ENCODE results near the gene FOLR1.
"Not testable (repeated sequence)": the region's sequence is repeated elsewhere in the genome, so short reads cannot be mapped to it uniquely, and the experiment has no call there.

The FOLR1 gene

DNA sequence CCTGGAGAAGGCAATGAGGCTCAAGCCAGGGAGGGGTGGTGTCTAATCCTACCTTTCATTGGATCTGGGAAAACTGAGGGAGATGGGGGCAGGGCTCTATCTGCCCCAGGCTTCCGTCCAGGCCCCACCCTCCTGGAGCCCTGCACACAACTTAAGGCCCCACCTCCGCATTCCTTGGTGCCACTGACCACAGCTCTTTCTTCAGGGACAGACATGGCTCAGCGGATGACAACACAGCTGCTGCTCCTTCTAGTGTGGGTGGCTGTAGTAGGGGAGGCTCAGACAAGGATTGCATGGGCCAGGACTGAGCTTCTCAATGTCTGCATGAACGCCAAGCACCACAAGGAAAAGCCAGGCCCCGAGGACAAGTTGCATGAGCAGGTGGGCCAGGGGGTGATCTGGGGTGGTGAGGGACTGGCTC, at the start of gene FOLR1:
Gene FOLR1 (plus strand): TSS at position 180 of the 421 bp plus-strand sequence. CDS start 34 bp downstream, at position 214.
- no peak for DNase-seq (ENCODE audit: low spot score)

DNA sequence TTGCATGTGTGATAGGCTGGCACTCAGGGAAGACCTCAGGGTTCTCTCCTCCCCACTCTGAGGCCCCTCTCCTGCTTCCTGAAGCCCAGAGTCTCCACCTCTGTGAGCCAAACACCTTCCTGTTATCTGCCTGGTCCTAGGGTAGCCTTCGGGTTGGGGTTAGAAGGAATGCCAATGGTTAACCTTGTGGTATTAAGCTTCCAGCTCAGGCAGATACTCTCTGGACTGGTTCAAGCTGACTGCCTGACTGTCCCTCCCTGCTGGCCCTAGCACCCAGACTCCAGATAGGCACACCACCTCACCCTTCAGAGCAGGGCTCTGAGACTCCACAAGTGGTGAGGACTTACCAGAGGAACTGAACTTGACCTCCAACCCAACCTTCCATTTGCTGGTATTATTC, 49.4 kb upstream of the FOLR1 start:
- DNase-seq (ENCODE audit: low spot score) = not testable (repeated sequence)

DNA sequence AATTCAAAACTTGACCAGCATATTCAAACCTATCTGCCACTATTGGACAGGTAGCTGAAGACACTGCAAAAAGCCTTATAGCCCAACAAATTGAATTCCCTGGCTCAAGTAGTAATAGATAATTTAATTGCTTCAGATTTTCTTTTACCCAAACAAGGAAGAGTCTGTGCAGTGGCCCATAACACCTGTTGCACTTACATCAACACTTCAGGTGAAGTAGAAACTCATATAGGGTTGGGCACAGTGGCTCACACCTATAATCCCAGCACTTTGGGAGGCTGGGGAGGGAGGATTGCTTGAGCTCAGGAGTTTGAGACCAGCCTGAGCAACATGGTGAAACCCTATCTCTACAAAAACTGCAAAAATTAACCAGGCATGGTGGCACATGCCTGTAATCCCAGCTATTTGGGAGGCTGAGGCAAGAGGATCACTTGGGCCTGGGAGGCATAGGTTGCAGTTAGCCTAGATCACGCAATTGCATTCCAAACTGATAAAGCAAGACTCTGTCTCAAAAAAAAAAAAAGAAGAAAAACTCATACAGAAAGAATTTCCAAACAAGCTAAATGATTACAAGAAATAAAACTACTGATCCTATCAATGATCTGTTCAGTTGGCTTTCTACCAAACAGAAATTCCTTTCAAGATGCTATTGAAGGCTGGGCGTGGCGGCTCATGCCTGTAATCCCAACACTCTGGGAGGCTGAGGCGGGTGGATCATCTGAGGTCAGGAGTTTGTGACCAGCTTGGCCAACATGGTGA, 47.0 kb upstream of the FOLR1 start:
- DNase-seq (ENCODE audit: low spot score) = no peak

DNA sequence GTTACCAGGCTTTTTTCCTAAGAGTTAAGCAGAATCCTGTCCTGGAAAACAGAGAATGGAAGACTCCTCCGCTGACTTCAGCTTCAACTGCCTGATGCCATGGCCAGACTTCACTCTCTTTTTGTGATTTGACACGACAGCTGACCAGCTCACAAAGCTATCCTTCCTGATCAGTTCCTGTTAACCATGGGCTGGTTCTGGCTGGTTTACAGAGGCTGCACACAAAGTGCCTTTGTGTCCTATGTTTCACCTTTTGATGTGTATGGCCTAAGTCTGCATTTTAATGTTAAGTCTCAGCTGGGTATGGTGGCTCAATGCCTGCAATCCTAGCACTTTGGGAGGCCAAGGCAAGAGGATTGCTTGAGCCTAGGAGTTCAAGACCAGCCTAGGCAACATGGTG, 45.3 kb upstream of the FOLR1 start:
- no peak for DNase-seq (ENCODE audit: low spot score)

DNA sequence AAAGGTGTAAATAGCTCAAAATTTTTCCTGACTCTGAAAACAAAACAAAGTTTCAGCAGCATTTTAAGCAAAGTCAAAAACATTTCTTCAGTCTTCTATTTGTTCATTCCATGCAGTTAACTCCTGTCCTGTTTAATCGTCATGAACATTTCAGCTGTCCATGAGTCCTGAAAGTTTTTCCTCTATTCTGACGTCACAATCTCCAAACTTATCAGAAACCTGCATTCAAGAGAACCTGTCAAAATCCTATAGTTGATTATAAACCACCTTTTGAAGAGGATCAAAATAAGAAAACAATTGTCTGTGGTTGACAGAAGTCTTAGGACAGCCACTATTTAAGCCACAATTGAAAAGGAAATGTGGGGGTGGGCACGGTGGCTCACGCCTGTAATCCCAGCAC, 41.1 kb upstream of the FOLR1 start:
- no peak for DNase-seq (ENCODE audit: low spot score)

DNA sequence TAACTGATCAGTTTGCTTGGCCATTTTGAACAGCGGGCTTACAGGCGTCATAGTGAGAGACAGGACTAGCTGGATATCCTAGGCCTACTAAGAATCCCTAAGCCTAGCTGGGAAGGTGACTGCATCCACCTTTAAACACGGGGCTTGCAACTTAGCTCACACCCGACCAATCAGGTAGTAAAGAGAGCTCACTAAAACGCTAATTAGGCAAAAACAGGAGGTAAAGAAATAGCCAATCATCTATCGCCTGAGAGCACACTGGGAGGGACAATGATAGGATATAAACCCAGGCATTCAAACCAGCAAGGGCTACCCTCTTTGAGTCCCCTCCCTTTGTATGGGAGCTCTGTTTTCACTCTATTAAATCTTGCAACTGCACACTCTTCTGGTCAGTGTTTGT, 38.1 kb upstream of the FOLR1 start:
- DNase-seq (ENCODE audit: low spot score) = not testable (repeated sequence)

DNA sequence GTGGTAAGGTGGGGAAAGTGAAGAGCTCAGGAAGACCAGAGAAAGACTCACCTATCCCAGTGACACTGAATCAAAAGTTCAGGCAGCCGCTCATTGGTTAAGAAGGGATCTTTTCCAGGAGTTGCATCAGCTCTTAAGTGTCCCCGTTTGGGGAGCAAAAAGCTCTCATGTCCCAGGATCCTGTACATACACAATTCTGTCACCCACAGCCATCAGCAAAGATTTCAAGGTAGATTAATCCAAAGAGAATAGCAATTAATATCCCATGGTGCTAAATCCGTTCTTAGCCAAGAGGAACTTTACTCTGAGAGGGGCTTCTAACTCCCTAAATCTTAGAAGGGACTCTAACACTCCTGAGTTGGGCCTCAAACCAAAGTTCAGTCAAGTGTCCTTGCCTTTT, 37.1 kb upstream of the FOLR1 start:
- no peak for DNase-seq (ENCODE audit: low spot score)

DNA sequence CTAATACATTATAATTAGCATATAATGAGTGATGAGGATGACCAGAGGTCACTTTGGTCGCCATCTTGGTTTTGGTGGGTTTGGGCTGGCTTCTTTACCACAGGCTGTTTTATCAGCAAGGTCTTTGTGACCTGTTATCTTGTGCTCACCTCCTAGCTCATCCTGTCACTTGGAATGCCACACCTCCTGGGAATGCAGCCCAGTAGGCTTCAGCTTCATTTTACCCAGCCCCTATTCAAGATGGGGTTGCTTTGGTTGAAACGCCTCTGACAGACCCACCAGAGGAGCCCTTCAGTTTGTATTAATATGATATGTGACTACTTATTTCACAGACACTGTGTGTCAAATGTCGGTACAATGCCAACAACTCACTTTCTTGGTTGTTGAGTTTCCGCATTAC, 36.2 kb upstream of the FOLR1 start:
- no peak for DNase-seq (ENCODE audit: low spot score)

DNA sequence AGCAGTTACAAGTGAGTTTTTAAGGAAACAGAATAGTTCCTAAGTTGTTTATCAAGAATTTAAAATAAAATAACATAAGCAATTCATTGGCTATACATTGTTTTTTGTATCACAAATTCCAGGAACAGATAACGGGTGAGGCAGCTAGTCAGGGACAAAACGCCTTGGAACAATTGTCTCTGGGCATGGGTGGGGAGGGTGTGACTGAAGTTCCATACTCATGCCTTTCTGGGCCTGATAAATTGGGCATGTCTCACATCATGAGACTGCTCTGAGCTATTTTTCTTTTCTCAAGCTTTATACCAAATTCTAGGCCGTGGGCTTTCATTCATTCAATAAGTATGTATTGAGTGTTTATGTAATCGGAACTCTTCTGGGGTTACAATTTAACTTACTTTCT, 34.8 kb upstream of the FOLR1 start:
- DNase-seq (ENCODE audit: low spot score) = peak; percentile 36

DNA sequence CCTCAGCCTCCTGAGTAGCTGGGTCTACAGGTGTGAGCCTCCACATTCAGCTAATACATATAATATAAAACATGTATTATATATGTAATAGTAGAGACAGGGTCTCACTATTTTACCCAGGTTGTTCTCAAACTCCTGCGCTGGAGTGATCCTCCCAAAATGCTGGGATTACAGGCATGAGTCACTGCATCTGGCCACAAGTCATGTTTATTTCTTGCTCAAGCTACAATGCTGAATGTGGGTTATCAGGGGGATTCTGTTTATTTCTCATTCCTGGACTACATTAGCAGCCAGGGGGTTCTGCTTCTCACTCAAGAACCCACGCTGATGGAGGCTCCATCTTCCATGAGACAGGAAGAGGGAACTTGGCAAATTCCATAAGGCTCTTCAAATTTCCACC, 31.6 kb upstream of the FOLR1 start:
- DNase-seq (ENCODE audit: low spot score) = no peak

DNA sequence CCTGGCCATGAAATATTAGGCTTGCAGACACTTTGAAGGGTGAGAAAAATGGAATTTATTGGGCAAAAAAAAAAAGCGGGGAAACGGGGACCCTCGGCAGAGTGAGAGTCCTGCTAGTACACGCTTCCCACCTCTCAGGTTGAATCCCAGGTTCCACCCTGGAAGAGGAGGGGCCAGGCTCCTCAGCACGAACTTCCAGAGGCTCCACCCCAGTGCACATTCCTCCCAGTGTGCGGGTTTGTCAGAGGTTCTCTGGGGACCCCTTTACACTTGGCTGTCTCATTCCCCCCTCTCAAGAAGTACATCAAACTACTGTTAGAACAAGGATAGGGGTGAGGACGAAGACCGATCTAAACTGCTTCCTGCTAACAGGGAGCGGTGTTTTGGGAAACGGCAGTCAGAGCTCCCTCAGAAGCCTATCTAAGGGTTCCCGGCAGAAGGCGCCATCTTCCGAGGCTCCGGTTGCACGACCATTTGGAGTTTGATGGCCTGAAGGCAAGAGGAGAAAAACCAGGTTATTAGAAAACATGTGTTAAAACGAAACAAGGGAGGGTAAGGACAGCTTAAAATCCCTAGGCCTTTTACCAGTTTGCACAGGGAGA, 28.9 kb upstream of the FOLR1 start:
- no peak for DNase-seq (ENCODE audit: low spot score)

DNA sequence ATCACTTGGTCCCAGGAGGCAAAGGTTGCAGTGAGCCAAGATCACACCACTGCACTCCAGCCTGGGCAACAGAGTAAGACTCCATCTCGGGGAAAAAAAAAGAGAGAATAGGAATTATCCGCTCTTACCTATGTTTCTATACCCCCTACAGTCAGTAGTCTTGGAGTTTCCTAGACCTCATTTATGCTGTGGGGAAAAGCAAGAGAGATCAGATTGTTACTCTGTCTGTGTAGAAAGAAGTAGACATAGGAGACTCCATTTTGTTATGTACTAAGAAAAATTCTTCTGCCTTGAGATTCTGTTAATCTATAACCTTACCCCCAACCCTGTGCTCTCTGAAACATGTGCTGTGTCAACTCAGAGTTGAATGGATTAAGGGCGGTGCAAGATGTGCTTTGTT, 27.8 kb upstream of the FOLR1 start:
- not testable (repeated sequence) for DNase-seq (ENCODE audit: low spot score)

DNA sequence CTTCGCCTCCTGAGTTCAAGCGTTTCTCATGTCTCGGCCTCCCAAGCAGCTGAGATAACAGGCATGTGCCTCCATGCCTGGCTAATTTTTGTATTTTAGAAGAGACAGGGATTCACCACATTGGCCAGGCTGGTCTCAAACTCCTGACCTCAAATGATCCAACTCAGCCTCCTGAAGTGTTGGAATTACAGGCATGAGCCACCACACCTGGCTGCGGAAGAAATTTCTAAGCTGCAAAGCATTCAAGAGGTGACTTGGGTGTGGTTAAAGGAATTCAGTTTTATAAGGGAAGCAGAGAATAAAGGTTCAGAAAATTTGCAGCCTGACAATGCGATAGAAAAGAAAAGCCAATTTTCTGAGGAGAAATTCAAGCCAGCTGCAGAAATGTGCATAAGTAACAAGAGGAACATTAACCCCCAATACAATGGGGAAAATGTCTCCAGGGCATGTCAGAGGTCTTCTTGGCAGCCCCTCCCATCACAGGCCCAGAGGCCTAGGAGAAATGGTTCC, 22.8 kb upstream of the FOLR1 start:
- DNase-seq (ENCODE audit: low spot score) = not testable (repeated sequence)

DNA sequence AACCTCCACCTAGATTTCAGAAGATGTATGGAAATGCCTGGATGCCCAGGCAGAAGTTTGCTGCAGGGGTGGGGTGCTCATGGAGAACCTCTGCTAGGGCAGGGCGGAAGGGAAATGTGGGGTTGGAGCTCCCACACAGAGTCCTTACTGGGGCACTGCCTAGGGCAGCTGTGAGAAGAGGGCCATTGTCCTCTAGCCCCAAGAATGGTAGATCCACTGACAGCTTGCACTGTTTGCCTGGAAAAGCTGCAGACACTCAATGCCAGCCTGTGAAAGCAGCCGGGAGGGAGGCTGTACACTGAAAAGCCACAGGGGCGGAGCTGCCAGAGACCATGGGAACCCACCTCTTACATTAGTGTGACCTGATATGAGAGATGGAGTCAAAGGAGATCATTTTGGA, 22.2 kb upstream of the FOLR1 start:
- DNase-seq (ENCODE audit: low spot score) = not testable (repeated sequence)

DNA sequence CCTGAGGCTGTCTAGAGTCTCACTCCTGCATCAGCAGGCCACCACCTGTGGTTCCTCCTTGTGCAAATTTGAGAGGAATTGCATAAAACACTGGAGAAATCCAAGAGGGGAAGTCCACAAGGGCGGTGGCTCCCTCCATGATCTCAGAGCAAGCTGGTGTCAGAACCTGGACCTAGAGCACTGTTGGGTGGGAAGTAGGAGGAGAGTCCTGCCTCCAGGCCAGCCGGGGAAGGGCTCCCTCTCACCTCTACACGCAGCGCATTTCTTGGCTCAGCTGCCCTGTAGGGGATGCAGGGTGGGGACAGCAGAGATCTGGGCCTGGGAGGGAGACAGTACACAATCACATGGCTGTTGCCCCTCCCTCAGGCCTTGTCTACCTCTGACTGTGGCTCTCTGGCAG, 19.9 kb upstream of the FOLR1 start:
- DNase-seq (ENCODE audit: low spot score) = not testable (repeated sequence)

DNA sequence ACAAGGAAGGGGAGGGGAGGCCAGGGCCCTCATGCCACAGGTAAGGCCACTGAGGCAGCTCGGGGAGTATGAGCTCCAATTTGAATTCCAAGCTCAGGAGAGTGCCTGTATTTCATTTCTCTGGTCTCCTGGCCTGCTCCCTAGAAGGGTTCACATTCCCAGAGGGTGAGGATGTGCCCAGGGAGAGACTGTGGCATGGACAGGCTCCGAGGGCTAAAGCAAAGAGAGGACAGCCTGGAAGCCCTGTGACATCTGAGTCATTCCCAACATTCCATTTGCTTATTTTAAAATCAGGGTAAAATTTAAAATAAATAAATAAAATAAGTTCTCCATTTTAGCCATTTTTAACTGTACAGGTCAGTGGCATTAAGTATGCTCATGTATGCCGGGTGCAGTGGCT, 18.6 kb upstream of the FOLR1 start:
- DNase-seq (ENCODE audit: low spot score) = no peak

DNA sequence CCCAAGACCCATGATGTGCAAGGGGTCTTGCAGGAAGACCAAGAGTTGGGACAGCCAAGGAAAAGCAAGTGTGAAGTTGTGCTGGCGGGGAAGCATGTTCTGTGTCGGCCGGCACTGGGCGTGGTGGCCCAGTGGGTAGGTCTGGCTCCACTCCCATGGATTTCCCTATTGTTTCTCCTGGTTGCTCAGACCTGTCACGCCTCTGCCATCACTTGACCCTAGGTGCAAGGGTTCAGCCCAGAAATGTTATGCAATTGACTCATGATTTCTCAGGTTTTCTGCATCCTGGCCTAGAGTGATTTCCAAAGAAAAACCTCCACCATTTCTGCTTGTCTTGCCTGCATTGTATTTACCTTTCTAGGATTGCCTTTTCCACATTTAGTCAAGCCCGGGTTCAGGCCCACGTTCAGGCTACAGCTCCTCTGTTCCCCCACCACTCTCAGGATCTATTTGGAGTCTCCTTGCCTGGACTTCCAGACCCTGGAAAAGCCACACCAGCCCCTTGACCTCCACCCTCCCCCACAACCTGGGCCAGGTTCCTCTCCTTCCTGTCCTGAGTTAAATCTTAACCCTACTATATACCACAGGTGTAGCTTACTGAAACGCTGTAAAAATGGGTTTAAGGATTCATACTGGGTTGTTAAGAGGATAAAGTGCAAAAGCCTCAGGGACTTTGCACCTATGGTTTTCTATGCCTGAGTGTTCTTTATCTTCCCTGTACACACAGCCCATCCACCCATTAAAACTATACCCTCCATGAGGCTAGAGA, 17.5 kb upstream of the FOLR1 start:
- DNase-seq (ENCODE audit: low spot score) = no peak

DNA sequence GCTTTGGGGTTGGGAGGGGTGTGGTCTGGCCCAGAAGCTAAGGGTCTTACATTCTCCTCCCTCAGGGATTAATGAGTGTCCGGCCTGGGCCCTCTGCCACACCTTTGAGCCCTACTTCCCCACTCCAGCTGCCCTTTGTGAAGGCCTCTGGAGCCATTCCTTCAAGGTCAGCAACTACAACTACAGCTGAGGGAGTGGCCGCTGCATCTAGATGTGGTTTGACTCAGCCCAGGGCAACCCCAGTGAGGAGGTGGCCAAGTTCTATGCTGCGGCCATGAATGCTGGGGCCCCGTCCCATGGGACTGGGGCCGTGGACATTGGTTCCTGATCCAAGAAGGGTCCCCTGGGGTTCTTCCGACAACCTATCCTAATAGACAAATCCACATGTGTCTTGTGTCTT, 14.3 kb upstream of the FOLR1 start:
- DNase-seq (ENCODE audit: low spot score) = no peak

DNA sequence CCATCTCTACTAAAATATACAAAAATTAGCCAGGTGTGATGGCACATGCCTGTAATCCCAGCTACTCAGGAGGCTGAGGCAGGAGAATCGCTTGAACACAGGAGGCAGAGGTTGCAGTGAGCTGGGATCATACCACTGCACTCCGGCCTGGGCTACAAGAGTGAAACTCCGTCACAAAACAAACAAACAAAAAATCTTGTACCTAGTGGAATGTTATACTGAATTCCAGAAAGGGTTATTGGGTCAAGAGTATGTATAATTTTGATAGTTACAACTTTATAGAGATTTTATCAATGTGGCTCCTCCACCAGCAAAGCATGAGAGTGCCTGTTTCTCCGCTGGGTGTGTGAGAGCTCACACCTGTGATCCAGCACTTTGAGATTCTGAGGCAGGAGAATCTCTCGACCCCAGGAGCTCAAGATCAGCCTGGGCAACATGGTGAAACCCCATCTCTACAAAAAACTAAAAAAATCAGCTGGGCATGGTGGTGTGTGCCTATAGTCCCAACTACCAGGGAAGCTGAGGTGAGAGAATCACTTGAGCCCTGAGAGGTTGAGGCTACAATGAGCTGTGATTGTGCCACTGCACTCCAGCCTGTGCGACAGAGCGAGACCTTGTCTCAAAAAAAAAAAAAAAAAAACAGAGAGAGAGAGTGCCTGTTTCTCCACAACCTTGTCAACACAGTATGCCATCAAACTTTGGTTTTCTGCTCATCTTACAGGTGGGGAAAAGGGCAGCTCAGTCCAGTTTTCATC, 12.7 kb upstream of the FOLR1 start:
- no peak for DNase-seq (ENCODE audit: low spot score)

DNA sequence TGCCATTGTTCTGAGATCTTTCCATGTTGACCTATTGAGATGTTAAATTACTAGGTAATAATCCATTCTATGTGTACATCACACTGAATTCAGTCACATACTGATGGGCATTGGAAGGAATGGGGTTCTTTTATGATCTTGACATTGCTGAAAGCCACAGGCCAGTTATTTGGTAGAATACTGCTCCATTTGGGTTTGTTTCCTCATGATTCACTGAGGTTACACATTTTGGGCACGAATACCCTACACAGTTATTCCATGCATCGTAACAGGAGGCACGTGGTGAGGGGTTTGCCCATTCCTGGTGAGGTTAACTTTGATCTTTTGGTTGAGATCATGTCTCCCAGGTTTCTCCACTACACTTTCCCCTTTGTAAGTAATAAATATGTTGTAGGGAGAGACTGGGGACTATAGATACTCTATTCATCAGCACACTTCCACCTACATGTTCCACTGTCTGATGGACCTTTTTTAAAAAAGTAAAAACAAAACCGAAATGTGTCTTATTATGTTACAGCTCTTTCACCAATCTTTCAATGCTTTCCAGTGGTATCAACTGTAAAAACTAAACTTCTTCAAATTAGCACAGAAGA, 12.0 kb upstream of the FOLR1 start:
- no peak for DNase-seq (ENCODE audit: low spot score)

DNA sequence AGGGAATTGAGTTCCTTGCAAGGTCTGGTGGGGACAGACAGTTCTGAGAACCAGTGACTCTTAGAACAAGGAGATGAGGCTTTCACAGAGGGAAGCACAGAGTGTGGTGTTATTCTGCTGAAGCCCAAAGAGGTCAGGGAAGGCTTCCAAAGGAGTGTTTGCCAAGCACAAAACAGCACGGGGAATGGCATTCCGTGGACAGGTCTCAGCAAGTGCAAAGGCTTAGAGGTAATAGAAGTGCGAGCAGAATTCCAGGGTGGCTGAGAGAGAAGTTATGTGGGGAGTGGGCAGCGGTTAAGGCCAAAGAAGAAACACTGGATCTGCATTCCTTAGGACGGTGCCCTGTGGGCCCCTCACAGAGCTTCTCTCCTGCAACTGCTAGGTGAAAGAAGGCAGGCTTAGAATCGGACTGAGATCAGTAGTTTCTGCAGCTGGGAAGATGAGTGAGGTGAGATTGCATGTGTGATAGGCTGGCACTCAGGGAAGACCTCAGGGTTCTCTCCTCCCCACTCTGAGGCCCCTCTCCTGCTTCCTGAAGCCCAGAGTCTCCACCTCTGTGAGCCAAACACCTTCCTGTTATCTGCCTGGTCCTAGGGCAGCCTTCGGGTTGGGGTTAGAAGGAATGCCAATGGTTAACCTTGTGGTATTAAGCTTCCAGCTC, 10.9 kb upstream of the FOLR1 start:
- not testable (repeated sequence) for DNase-seq (ENCODE audit: low spot score)

All from hematopoietic multipotent progenitor cell treated with erythropoietin and hydrocortisone succinate and interleukin-3 and kit ligand, for 15 days (in vitro differentiated cells).